ENCODE data around the gene EIPR1. TPM values are rescaled to one million over a fixed set of nuclear protein-coding genes. Genes with fewer than 3 reads are reported as not detected.

Gene EIPR1
- total RNA-seq, 1 experiment from 2014 or later = 27.8 TPM

GRCh38 chr2:3146772-3147650 lies 230.6 kb downstream of the EIPR1 start:
- no peak for TF ChIP-seq CTCF (conservative IDR thresholded peaks at IDR 0.05)
- no peaks in the 10 kb centered on the region for H4K20me1 ChIP-seq (ENCODE audit: control insufficient read depth, insufficient read depth, insufficient read length)
- no peak overlapping the region for H2BK5ac ChIP-seq (ENCODE audit: insufficient read length, low read length)
- Mint-ChIP-seq H3K4me1 (peaks cover 6 to 9% of the 10 kb centered on the region in 2 experiments), H3K27ac (no peak overlapping the region; a peak in 1 of 7 replicates), H3K4me3 (no peak overlapping the region), H3K27me3 (ENCODE audit: low read depth) (no peaks in the 10 kb centered on the region; the same call in 1 of the 2 replicates), H3K9me3 (peaks cover 13 to 17% of the 10 kb centered on the region in 2 experiments; a peak in 4 of 5 replicates), H3K36me3 (ENCODE audit: insufficient read depth in 1 of 3, low read depth in 3 of 3) (peaks cover 11 to 19% (median 14%) of the 10 kb centered on the region in 3 experiments)
- no peaks in the 10 kb centered on the region for H3K4me1 ChIP-seq (ENCODE audit: insufficient read depth, low read length)
- no peak overlapping the region for H4K8ac ChIP-seq (replicated peaks; ENCODE audit: insufficient read length, low read depth, low read length)
- H3K18ac ChIP-seq (ENCODE audit: insufficient read length, low read depth, low read length) = no peak overlapping the region
- WGBS (ENCODE audit: extremely low coverage, insufficient read length, low lambda C conversion rate) = no CpG with 5 or more reads among the region's 30 CpGs
- H4K91ac ChIP-seq (ENCODE audit: insufficient read length, low read depth, low read length) = no peak overlapping the region
- H2BK15ac ChIP-seq (ENCODE audit: low read depth, low read length) = no peak overlapping the region
- H4K5ac ChIP-seq (ENCODE audit: insufficient read length, low read depth, low read length) = no peak overlapping the region
- H3K4me2 ChIP-seq (ENCODE audit: insufficient read depth, insufficient read length, low read length) = no peak overlapping the region
- H2BK20ac ChIP-seq (ENCODE audit: low read depth, low read length, poor library complexity, severe bottlenecking) = no peak overlapping the region
- H3K79me2 ChIP-seq (ENCODE audit: insufficient read depth, low read length) = no peaks in the 10 kb centered on the region
- no peak for DNase-seq
- H3K14ac ChIP-seq (ENCODE audit: insufficient read depth, low read length) = peak overlapping the region; percentile 32; the same call in 1 of the 2 replicates
- H3K79me1 ChIP-seq (ENCODE audit: insufficient read depth, low read depth, low read length, poor library complexity, severe bottlenecking) = no peaks in the 10 kb centered on the region
- no peak overlapping the region for H3T11ph ChIP-seq (ENCODE audit: low read length)
- H2AK5ac ChIP-seq (ENCODE audit: insufficient read length, low read length) = no peak overlapping the region
- no peak overlapping the region for H2AFZ ChIP-seq (ENCODE audit: low read length)
- no peak overlapping the region for H3K9ac ChIP-seq (ENCODE audit: extremely low read depth, insufficient read length, low read length)
- no peaks in the 10 kb centered on the region for H3K23me2 ChIP-seq (ENCODE audit: insufficient read length, low read depth, low read length, poor library complexity, severe bottlenecking)
- H3K27me3 ChIP-seq (ENCODE audit: insufficient read depth, low read length) = no peaks in the 10 kb centered on the region
- no peak overlapping the region for H3K4ac ChIP-seq (ENCODE audit: low read depth, low read length)
- H3K27ac ChIP-seq (ENCODE audit: insufficient read length, low read depth, low read length) = no peak overlapping the region
- no peak overlapping the region for H2BK120ac ChIP-seq (ENCODE audit: low read depth, low read length, poor library complexity, severe bottlenecking)
- no peaks in the 10 kb centered on the region for H3K9me3 ChIP-seq (ENCODE audit: control insufficient read depth, low read depth, low read length)
- H2BK12ac ChIP-seq (ENCODE audit: insufficient read length, low read depth, low read length) = no peak overlapping the region
- H3K23ac ChIP-seq (ENCODE audit: insufficient read length, low read depth, low read length) = no peak overlapping the region
- H3K56ac ChIP-seq (ENCODE audit: insufficient read length, low read depth, low read length) = no peak overlapping the region
